HG02885 (cell line): ENCODE results near the gene SLC38A6.
"Not testable (repeated sequence)": the region's sequence is repeated elsewhere in the genome, so short reads cannot be mapped to it uniquely, and the experiment has no call there.

Experiments used
- ATAC-seq: cut with Tn5 transposase; IDR thresholded peaks from one replicate; pipeline ENCODE4 v1.9.1; 2021; ENCODE audit warnings: mild to moderate bottlenecking; ENCODE audit not compliant: unreplicated experiment, poor library complexity

Gene SLC38A6

DNA sequence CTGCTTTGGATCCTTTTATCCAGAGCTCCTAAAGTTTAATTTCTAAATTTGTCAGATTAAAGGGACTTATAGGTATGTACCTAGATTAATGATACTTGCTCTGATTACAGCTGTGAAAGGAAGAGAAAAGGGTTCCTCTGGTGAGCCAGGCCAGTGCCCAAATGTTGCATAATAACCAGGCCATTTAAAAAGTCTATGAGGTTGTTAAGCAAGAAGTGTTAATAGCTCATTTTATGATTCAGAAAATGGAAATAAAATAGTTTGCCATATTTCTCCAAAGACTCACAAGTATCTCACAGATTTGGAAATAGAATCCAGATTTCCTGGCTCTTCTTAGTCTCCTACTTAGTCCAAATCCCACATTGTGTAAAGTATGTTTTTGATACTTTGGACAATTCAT lies 67.6 kb downstream of the SLC38A6 start:
- no peak for ATAC-seq

DNA sequence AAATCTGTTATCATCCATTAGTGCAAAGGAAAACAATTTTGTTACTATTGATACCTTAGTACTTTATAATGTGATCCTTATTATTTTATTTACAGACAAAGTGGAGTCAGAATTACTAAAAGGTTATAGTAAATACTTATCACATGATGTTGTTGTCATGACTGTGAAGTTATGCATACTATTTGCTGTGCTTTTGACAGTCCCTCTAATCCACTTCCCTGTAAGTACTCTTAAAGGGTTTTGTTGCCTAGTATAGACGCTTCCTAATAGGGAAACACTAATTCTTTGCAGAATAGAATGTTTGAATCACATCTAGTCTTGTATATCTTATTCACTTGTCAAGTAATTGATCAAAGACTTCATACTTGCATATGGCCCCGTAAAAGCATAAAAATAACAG lies 69.4 kb downstream of the SLC38A6 start:
- no peak for ATAC-seq

DNA sequence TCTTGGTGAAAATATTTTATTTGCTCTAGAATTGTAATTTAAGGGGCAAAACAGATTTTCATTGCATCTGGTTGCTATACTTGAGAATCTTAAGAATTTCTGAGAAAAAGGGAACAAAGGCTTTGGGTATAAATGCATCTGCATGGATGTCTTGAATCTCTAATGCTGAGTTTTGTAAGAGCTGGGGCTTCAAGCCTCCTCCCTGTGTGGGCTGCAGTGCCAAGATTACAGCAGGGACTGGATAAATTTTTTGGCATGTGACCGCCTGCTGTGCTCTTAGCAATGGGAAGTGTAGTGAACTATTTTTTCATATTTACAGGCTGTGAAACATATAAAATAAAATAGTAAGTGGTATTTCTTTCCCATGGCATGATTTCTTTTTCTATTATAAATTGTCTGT lies 70.0 kb downstream of the SLC38A6 start:
- ATAC-seq: no peak

DNA sequence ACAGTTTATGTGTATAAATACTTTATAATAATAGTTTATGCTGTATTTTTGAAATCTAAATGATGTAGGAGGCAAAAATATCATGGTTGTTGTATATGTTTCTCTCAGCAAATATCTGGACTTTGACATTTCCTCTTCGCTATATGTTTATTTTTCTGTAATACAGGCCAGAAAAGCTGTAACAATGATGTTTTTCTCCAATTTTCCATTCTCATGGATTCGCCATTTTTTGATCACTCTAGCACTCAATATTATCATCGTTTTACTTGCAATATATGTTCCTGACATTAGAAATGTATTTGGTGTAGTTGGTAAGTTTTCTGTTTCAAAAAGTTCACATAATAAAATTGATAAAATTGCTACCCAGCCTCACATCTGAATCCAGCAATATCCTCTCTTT lies 70.6 kb downstream of the SLC38A6 start:
- ATAC-seq: no peak

GRCh38 chr14:61063461-61063860 lies 82.4 kb downstream of the SLC38A6 start:
- no peak for ATAC-seq

GRCh38 chr14:61064210-61064609 lies 83.2 kb downstream of the SLC38A6 start:
- ATAC-seq: no peak

- ATAC-seq: no peak
These were observed 83.8 kb downstream of the SLC38A6 start for GRCh38 chr14:61064856-61065255.

GRCh38 chr14:61065656-61066055 lies 84.6 kb downstream of the SLC38A6 start:
- no peak for ATAC-seq

DNA sequence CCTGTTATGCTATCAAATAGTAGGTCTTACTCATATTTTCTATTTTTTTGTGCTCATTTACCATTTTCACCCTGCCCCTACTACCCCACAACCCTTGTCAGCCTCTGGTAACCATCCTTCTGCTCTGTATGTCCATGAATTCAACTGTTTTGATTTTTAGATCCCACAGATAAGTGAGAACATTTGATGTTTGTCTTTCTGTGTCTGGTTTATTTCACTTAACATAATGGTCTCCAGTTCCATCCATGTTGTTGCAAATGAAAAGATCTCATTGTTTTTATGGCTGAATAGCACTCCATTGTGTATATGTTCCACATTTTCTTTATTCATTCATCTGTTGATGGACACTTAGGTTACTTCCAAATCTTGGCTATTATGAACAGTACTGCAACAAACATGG lies 91.4 kb downstream of the SLC38A6 start:
- not testable (repeated sequence) for ATAC-seq

- no peak for ATAC-seq
These were observed 93.8 kb downstream of the SLC38A6 start for GRCh38 chr14:61074852-61075251.

DNA sequence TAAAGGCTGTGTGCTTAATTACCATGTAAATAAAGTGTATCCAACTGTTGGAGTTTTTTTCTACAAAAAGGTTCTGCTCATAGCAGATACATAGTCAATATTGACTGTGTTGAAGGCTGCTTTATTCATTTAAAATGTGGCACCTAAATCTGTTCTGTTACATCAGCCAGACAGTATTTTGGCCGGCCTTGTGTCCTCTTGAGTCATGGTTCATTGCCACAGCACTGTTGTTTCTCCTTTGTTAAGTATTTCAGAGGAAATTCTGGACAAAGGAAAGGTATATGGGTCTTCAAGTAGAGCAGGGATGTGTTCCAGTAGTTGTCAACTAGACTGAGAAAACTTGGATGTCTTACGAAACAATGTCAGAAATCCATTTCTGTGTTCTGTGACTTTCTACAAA lies 95.5 kb downstream of the SLC38A6 start:
- ATAC-seq: no peak

- ATAC-seq: no peak
These were observed 96.4 kb downstream of the SLC38A6 start for GRCh38 chr14:61077437-61077836.

- no peak for ATAC-seq
These were observed 97.1 kb downstream of the SLC38A6 start for GRCh38 chr14:61077951-61078720.

- ATAC-seq: peak; percentile 87
These were observed 99.6 kb downstream of the SLC38A6 start for GRCh38 chr14:61080591-61081010.

GRCh38 chr14:61088081-61088480 lies 107.0 kb downstream of the SLC38A6 start:
- no peak for ATAC-seq

- no peak for ATAC-seq
These were observed 108.2 kb downstream of the SLC38A6 start for GRCh38 chr14:61089126-61089750.

DNA sequence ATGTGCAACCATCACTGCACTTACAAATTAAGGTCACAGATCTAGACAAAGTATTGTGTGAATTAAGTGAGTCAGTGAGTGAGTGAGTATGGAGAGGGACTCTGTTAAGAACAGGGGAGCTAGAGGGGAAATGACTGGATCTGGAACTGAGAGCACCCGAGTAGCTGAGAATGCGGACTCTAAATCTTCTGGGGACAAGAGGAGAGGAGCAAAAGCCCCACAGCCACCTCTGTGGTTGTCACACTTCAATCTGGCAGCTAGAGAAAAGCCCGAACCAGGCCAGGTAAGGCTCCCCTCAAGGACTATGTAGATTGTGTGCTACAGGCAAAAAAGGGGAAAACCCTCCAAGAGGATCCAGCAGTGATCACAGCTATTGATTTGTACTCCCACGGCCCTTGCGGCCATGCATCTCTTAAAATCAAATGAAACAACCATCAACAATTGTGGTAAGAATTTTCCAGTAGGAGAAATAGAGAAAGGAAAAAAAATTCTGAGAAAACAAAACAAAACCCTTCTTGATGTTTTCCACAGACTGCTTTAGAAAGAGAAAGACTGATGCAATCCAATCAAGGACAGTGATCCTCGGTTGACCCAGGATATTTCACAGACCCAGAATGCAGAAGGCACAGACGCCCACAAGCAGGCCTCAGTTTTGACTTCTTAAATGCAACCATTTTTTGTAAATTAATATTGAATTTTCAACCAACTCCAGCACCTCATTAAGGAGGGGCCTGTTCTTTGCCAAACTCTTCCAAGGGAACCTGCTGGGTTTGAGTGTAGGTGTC lies 109.6 kb downstream of the SLC38A6 start:
- peak; percentile 74 for ATAC-seq

GRCh38 chr14:61091657-61092273 lies 110.7 kb downstream of the SLC38A6 start:
- no peak for ATAC-seq

GRCh38 chr14:61098096-61098495 lies 117.1 kb downstream of the SLC38A6 start:
- not testable (repeated sequence) for ATAC-seq

- ATAC-seq: no peak
These were observed 117.7 kb downstream of the SLC38A6 start for GRCh38 chr14:61098721-61099120.
